DND-41 (cell line): Measurements from ENCODE around the gene YTHDF1.

Experiments used
- ATAC-seq: fragments of 200-7000 bp; cut with Tn5 transposase; 3 replicates; pipeline ENCODE4 v1.9.1; 2021; ENCODE audit warnings: low read depth; ENCODE audit not compliant: insufficient read depth
- DNase-seq: peaks from one replicate; pipeline ENCODE4 v3.0.0-alpha.2; 2020
- H2AFZ ChIP-seq: 2 replicates; pipeline ENCODE4 v1.6.0; 2012; ENCODE audit warnings: low read depth, low read length
- H3K27ac ChIP-seq: 2 replicates; pipeline ENCODE4 v1.5.1; 2012; ENCODE audit warnings: low read length, inconsistent platforms
- H3K27me3 ChIP-seq: fragments of 200-600 bp; sonication (generic); 2 replicates; pipeline ENCODE4 v1.6.0; 2012; ENCODE audit warnings: low read length, mild to moderate bottlenecking, inconsistent platforms; ENCODE audit not compliant: insufficient read depth, poor library complexity
- H3K36me3 ChIP-seq: 2 replicates; pipeline ENCODE4 v1.5.1; 2012; ENCODE audit warnings: low read length, inconsistent platforms; ENCODE audit not compliant: insufficient read depth
- H3K4me1 ChIP-seq: 2 replicates; pipeline ENCODE4 v1.5.1; 2012; ENCODE audit warnings: mild to moderate bottlenecking, low read length; ENCODE audit not compliant: insufficient read depth
- H3K4me2 ChIP-seq: 2 replicates; pipeline ENCODE4 v1.6.0; 2012; ENCODE audit warnings: mild to moderate bottlenecking, moderate library complexity, low read length, inconsistent platforms; ENCODE audit not compliant: insufficient read depth
- H3K4me3 ChIP-seq, 2 experiments: fragments of 200-600 bp in 1 of 2; shearing (Covaris generic) in 1 of 2; 2 replicates each; pipeline ENCODE4 v1.5.1; 2012 to 2016; ENCODE audit warnings: inconsistent platforms in 2 of 2, low read length in 2 of 2, mild to moderate bottlenecking in 2 of 2, low read depth in 1 of 2, moderate library complexity in 1 of 2
- H3K79me2 ChIP-seq: 2 replicates; pipeline ENCODE4 v1.6.0; 2012; ENCODE audit warnings: low read length, inconsistent platforms; ENCODE audit not compliant: insufficient read depth
- H3K9ac ChIP-seq: 2 replicates; pipeline ENCODE4 v1.6.0; 2012; ENCODE audit warnings: low read depth, mild to moderate bottlenecking, inconsistent platforms, low read length, moderate library complexity
- H3K9me3 ChIP-seq: 2 replicates; pipeline ENCODE4 v1.5.1; 2012; ENCODE audit warnings: low read length, moderate library complexity, mild to moderate bottlenecking, inconsistent platforms; ENCODE audit not compliant: insufficient read depth, severe bottlenecking
- H4K20me1 ChIP-seq: 2 replicates; pipeline ENCODE4 v1.6.0; 2012; ENCODE audit warnings: low read length; ENCODE audit not compliant: insufficient read depth
- CTCF ChIP-seq: IDR thresholded peaks from 2 replicates; pipeline ENCODE4 v1.5.1; 2012; ENCODE audit warnings: borderline replicate concordance, low read length, moderate library complexity, mild to moderate bottlenecking; ENCODE audit not compliant: poor library complexity, severe bottlenecking; ENCODE audit errors: extremely low read depth
- EZH2 ChIP-seq: IDR thresholded peaks from 3 replicates; pipeline ENCODE4 v1.6.1; 2012; ENCODE audit warnings: borderline replicate concordance, low read depth, mild to moderate bottlenecking, moderate library complexity, low read length, inconsistent platforms; ENCODE audit not compliant: severe bottlenecking

YTHDF1 gene

DNA sequence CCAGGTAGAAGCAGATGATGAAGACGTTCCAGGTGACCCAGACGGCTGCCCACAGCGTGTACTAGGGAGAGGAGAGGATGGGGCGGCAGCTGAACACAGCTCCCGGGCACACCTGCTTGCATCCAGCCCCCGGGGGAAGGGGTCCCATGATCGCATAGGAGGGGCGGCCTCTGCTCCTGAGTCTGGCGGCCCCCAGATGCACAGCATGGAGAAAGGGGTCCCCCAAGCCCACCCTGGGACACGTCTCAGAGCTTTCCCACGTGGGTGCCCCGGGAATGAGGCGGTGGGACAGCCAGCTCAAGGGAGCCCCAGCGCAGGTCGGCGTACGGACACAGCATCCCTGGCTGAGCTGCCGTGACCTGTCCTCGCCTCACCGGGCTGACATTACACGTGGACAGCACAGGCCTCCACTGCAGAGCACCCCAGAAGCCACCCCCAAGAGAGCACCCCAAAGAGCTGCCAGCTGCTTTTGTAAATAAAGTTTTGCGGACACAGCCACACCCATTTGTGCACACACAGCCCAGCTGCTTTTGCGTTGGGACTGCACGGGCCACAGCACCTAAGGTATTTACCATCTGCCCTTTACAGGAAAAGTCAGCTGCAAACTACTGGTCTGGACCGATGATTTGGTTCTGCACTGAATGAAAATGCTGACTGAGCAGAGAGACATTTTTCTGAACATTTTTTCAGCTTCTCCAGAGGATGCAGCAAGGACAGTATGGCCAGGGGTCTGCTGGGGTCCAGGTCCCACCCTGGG lies 33.1 kb upstream of the YTHDF1 start:
- DNase-seq (no peak), ATAC-seq (no peak)
- no peaks in the 10 kb centered on the region for H3K9me3 ChIP-seq
- H3K4me2 ChIP-seq, result no peak overlapping the region
- no peaks in the 10 kb centered on the region for H3K36me3 ChIP-seq
- no peaks in the 10 kb centered on the region for H3K27me3 ChIP-seq
- H4K20me1 ChIP-seq, result peaks cover 3% of the 10 kb centered on the region; the same call in 1 of the 2 replicates
- no peaks in the 10 kb centered on the region for H3K79me2 ChIP-seq
- no peak for TF ChIP-seq EZH2
- TF ChIP-seq CTCF, result no peak
- H3K27ac ChIP-seq, result no peak overlapping the region
- no peak overlapping the region for H3K4me3 ChIP-seq
- H3K4me1 ChIP-seq, result no peaks in the 10 kb centered on the region
- H2AFZ ChIP-seq, result no peak overlapping the region
- no peak overlapping the region for H3K9ac ChIP-seq

- TF ChIP-seq EZH2, result no peak
- no peak for TF ChIP-seq CTCF
- Histone ChIP-seq H3K27ac (no peak overlapping the region), H3K27me3 (no peaks in the 10 kb centered on the region), H3K9me3 (no peaks in the 10 kb centered on the region), H3K4me3 (no peak overlapping the region), H4K20me1 (peaks cover 8% of the 10 kb centered on the region), H3K79me2 (no peaks in the 10 kb centered on the region), H2AFZ (no peak overlapping the region), H3K36me3 (no peaks in the 10 kb centered on the region), H3K9ac (no peak overlapping the region), H3K4me1 (no peaks in the 10 kb centered on the region), H3K4me2 (no peak overlapping the region)
- no peak for ATAC-seq
- DNase-seq, result no peak
These were observed 31.8 kb upstream of the YTHDF1 start for GRCh38 chr20:63247671-63248228.

GRCh38 chr20:63246490-63247288 lies 30.8 kb upstream of the YTHDF1 start:
- Histone ChIP-seq H3K4me1 (no peaks in the 10 kb centered on the region), H3K27me3 (no peaks in the 10 kb centered on the region), H3K79me2 (no peaks in the 10 kb centered on the region), H2AFZ (no peak overlapping the region), H4K20me1 (peaks cover 9% of the 10 kb centered on the region), H3K9me3 (no peaks in the 10 kb centered on the region), H3K36me3 (no peaks in the 10 kb centered on the region), H3K9ac (no peak overlapping the region), H3K4me2 (no peak overlapping the region), H3K4me3 (no peak overlapping the region), H3K27ac (no peak overlapping the region)
- TF ChIP-seq EZH2 (no peak), CTCF (no peak)
- no peak for ATAC-seq
- DNase-seq, result no peak
